Osteocyte (in vitro differentiated cells): ENCODE results near the gene RCBTB2. TPM values are rescaled to one million over a fixed set of nuclear protein-coding genes. Genes with fewer than 3 reads are reported as not detected.

Experiments used
- DNase-seq: peaks from one replicate; pipeline ENCODE4 v3.0.0; 2021; ENCODE audit warnings: mixed read lengths; ENCODE audit not compliant: unreplicated experiment; ENCODE audit errors: extremely low spot score
- H3K27ac Mint-ChIP-seq: one replicate; pipeline ENCODE4 v1.8.0; 2021; ENCODE audit warnings: mild to moderate bottlenecking, mixed read lengths; ENCODE audit not compliant: unreplicated experiment
- H3K27me3 Mint-ChIP-seq: one replicate; pipeline ENCODE4 v1.8.0; 2021; ENCODE audit warnings: mixed read lengths; ENCODE audit not compliant: unreplicated experiment
- H3K36me3 Mint-ChIP-seq: one replicate; pipeline ENCODE4 v1.8.0; 2021; ENCODE audit warnings: mixed read lengths; ENCODE audit not compliant: unreplicated experiment
- H3K4me1 Mint-ChIP-seq: one replicate; pipeline ENCODE4 v1.8.0; 2021; ENCODE audit warnings: mixed read lengths; ENCODE audit not compliant: unreplicated experiment
- H3K4me3 Mint-ChIP-seq: one replicate; pipeline ENCODE4 v1.8.0; 2021; ENCODE audit warnings: mild to moderate bottlenecking, moderate library complexity, mixed read lengths; ENCODE audit not compliant: unreplicated experiment
- H3K9me3 Mint-ChIP-seq: one replicate; pipeline ENCODE4 v1.8.0; 2021; ENCODE audit warnings: mixed read lengths; ENCODE audit not compliant: unreplicated experiment
- CTCF ChIP-seq: fragments of 200-600 bp; sonication (generic); IDR thresholded peaks from 2 replicates; pipeline ENCODE4 v1.5.0; 2021; ENCODE audit warnings: antibody characterized with exemption, mild to moderate bottlenecking, moderate library complexity
- total RNA-seq: library from RNA; stranded (reverse); gene quantifications from 2 replicates; pipeline ENCODE4 v1.2.1, GENCODE V29; 2021

Gene RCBTB2
- total RNA-seq, 1 donor from 2014 or later: 12.1 TPM

- H3K4me1 Mint-ChIP-seq: peaks cover 43% of the 10 kb centered on the region
- H3K9me3 Mint-ChIP-seq: no peaks in the 10 kb centered on the region
- H3K4me3 Mint-ChIP-seq: no peak overlapping the region
- H3K27me3 Mint-ChIP-seq: no peaks in the 10 kb centered on the region
- peak overlapping the region; percentile 38 for H3K27ac Mint-ChIP-seq
- no peak for DNase-seq
- TF ChIP-seq CTCF: no peak
- no peaks in the 10 kb centered on the region for H3K36me3 Mint-ChIP-seq
Measured at GRCh38 chr13:48574041-48574796, 41.3 kb upstream of the RCBTB2 start.

DNA sequence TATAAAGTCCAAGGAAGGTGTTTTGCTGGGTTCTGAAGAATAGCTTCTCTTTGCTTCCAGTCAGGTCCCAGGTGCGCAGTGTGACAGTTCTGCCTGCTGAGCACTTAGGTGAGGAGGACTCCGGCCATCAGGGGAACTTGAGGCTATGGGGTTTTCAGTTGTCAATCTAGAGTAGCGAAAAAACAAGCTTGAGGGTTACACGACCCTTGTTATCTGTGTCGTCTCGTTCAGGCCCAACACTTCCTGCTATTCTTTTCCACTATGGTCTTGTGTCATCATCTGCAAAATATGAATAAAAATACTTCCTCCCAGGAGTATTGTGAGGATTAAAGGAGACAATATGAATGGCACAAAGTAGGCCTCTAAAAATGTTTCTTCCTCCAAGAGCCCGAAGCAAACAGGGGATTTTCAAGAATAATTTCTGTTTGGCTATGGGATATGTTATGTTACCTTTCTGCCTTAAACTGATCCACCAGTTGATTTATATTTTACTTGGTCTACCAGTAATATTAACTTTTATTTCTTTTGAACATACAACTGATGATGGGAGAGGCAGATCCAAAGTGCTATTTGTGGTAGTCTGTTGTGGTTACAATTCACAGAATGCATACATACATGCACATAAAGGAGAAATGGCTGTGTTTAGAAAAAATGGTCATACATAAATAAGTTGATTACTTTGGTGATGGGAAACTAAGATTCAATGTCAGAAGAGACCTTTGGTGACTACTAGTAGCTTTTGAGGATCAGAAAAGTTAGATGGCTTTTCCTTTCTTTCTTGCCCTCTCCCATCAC, 40.5 kb upstream of the RCBTB2 start:
- Mint-ChIP-seq H3K36me3 (no peaks in the 10 kb centered on the region), H3K27me3 (no peaks in the 10 kb centered on the region), H3K27ac (peak overlapping the region; percentile 38), H3K4me1 (peaks cover 39% of the 10 kb centered on the region), H3K4me3 (no peak overlapping the region), H3K9me3 (no peaks in the 10 kb centered on the region)
- TF ChIP-seq CTCF: no peak
- DNase-seq: no peak

DNA sequence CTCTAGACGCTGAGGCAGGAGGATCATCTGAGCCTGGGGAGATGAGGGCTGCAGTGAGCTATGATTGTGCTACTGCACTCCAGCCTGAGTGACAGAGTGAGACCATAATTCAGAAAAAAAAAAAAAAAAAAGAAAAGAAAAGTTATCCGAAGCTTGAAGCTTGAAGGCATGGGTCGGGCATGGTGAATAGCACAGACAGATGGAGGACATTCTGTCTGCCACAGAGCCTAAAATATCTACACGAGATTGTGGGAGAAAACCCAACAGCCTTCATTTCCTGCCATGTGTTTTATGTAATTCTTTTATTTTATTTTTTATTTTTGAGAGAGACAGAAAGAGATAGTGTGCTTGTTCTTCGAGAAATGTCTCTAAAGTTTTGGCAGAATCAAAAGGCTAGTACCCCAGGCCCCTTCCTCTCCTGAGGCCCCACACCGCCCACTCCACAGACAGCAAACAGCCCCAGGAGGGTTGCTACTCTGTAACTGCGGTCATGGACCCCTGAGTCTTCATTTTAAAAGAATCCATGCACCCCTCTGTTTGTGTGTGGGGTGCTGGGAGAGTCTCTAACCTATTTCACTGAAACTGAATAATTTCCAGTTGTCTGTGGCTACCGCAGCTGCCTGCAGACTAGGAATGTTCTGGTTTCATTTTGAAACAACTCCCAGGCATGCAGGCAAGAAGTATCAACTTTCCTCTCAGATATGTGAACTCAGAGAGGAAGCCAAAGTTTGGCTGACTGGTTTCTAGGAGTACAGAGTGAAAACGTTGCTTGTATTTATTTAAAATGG, 38.4 kb upstream of the RCBTB2 start:
- Mint-ChIP-seq H3K27me3 (no peaks in the 10 kb centered on the region), H3K36me3 (no peaks in the 10 kb centered on the region), H3K9me3 (no peaks in the 10 kb centered on the region), H3K27ac (peak overlapping the region; percentile 93), H3K4me3 (peak overlapping the region; percentile 62), H3K4me1 (peaks cover 41% of the 10 kb centered on the region)
- TF ChIP-seq CTCF: no peak
- peak; percentile 80 for DNase-seq

GRCh38 chr13:48570216-48570828, 37.4 kb upstream of the RCBTB2 start:
- H3K27me3 Mint-ChIP-seq: no peaks in the 10 kb centered on the region
- no peak for TF ChIP-seq CTCF
- DNase-seq: peak; percentile 63
- H3K27ac Mint-ChIP-seq: peak overlapping the region; percentile 93
- no peaks in the 10 kb centered on the region for H3K36me3 Mint-ChIP-seq
- peak overlapping the region; percentile 41 for H3K4me3 Mint-ChIP-seq
- H3K4me1 Mint-ChIP-seq: peaks cover 41% of the 10 kb centered on the region
- no peaks in the 10 kb centered on the region for H3K9me3 Mint-ChIP-seq
